GM08714 (cell line): ENCODE results near the gene TMEM18.

Experiments
- H3K4me3 ChIP-seq: fragments of 200-500 bp; sonication (Bioruptor generic); 2 replicates; pipeline ENCODE4 v1.5.1; 2014; ENCODE audit warnings: mild to moderate bottlenecking, low read length, inconsistent platforms
- ZNF274 ChIP-seq: IDR thresholded peaks from 2 replicates; pipeline ENCODE4 v1.6.1; 2012; ENCODE audit warnings: mild to moderate bottlenecking, low read depth, low read length

TMEM18 gene

DNA sequence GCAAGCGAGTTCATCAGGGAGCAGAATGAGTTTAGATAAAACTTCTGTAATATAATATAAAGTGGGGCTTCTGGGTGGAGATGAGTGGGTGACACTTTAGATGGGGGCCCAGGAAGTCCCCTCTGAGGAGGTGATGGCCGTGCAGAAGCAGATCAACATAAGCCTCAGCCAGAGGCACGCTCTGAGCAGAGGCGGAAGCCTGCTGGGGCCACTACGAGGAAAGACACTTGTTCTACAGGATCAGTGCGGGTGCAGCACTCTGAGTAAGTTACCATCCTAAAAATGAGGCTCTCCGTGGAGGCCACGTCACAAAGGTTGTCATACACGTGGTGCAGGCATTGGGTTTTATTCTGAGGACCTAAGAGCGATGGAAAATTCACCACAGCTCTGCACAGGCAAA is 22.3 kb downstream of the TMEM18 start:
- TF ChIP-seq ZNF274: no peak
- H3K4me3 ChIP-seq: no peak overlapping the region

- no peak for TF ChIP-seq ZNF274
Measured at GRCh38 chr2:653645-654425, 23.4 kb downstream of the TMEM18 start.

GRCh38 chr2:652881-653480 is 24.2 kb downstream of the TMEM18 start:
- H3K4me3 ChIP-seq: no peak overlapping the region
- no peak for TF ChIP-seq ZNF274

More at GRCh38 chr2:653645-654425, 23.4 kb downstream of the TMEM18 start:
- no peak overlapping the region for H3K4me3 ChIP-seq

DNA sequence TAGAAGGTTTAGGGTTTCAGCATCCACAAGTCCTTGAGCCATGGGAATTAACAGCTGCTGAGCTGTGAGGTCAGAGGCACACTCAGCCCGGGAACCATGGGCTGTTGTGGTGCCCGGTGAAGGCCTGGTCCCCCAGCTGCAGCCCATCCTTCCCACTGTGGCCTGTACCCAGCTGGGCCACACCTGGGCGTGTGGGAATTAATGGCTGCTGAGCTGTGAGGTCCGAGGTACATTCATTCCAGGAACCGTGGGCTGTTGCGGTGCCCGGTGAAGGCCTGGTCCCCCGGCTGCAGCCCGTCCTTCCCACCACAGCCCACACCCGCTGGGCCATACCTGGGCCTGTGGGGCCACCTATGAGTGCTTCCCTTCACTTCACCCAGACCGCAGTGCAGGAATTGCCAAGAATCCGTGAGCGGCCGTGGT is 25.2 kb downstream of the TMEM18 start:
- H3K4me3 ChIP-seq: no peak overlapping the region
- no peak for TF ChIP-seq ZNF274

GRCh38 chr2:650343-651310 is 26.6 kb downstream of the TMEM18 start:
- H3K4me3 ChIP-seq: no peak overlapping the region
- TF ChIP-seq ZNF274: no peak

DNA sequence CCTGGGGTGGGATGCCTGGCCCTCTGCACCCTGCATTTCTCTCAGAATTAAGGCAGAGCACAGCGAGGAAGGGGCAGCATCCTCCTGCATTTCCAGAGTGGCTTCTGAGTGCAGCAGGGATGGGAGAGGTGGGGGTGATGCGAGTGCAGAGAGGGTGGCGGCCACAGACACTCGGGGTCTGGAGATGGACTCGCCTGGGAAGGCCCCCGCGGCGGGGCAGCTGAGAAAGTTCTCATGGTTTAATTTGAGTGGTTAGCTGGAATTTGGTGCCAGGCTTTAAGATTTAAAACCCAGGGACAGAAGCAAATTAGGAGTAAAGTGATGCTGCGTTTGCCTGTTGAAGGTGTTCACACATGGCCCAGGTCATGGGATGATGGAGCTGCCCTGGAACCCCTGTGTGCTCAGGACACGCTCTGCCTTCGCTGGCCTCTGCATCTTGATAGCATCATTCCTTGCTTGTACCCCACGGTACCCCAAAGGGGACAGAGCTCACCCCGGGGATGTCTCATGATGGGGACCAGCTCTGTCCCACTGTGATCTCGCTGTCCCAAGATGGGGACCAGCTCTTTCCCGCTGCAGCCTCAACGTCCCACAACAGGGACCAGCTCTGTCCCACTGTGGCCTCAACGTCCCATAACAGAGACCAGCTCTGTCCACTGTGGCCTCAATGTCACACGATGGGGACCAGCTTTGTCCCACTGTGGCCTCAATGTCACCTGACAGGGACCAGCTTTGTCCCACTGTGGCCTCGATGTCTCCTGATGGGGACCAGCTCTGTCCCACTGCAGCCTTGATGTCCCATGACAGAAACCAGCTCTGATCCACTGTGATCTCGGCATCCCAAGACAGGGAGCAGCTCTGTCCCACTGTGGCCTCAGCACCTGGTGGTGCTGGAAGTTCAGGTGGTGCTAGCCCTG is 27.5 kb downstream of the TMEM18 start:
- no peak for TF ChIP-seq ZNF274
- H3K4me3 ChIP-seq: no peak overlapping the region

GRCh38 chr2:648476-649424 is 28.5 kb downstream of the TMEM18 start:
- no peak overlapping the region for H3K4me3 ChIP-seq
- TF ChIP-seq ZNF274: no peak

DNA sequence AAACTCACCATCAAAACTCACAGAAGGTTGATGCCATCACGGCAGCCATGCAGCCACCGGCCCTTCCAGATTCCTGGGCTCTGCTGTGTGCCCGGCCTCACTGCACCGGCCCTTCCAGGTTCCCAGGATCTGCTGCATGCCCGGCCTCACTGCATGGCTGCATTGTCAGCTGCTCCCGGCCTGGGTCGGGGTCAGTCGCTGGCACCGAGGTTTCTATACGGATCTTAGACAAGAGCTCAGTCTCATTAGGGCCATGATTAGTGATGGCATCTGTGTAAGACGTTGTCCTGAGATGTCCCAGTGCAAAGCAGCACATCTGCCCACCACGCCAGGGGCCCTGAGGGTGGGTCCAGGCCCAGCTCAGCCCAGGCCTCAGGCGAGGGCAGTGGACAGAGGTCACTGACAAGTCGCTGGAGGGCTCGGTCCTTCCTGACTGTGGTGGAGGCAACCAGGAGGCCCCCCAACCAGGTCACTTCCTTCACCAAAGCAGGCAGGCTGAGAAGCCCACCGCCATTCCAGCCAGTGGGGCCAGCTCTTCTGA is 29.4 kb downstream of the TMEM18 start:
- TF ChIP-seq ZNF274: no peak
- H3K4me3 ChIP-seq: no peak overlapping the region

DNA sequence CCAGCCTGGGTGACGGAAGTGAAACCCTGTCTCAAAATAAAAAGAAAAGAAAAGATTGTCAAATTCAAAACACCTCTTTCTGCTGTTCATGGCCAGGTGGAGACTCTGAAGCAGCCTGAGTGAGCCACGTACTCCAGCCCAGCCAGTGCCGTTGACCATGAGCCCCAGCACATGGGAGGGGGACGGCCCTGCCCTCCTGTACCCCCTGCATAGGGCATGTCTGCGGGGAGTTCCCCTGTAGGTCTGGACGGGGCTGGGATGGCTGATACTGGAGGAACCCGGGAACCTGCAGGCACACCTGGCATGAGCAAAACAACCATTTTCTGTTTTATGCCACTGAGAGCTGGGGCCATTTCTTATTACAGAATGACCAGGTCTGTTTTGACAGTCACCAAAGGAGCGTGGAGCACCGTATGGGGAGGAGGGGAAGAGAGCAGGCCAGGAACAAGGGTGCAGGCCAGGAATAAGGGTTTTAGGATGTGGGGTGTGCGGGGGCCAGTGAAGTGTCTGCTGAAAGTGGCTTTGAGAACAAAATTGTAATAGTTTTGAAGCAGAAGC is 30.1 kb downstream of the TMEM18 start:
- no peak for TF ChIP-seq ZNF274
- no peak overlapping the region for H3K4me3 ChIP-seq

GRCh38 chr2:644871-645270 is 32.3 kb downstream of the TMEM18 start:
- no peak overlapping the region for H3K4me3 ChIP-seq
- no peak for TF ChIP-seq ZNF274

GRCh38 chr2:643761-644160 is 33.4 kb downstream of the TMEM18 start:
- no peak for TF ChIP-seq ZNF274
- no peak overlapping the region for H3K4me3 ChIP-seq

GRCh38 chr2:643334-643733 is 33.9 kb downstream of the TMEM18 start:
- no peak for TF ChIP-seq ZNF274
- H3K4me3 ChIP-seq: no peak overlapping the region
